HCT116 (cell line): ENCODE measurements around the gene GDI1. TPM values are rescaled to one million over a fixed set of nuclear protein-coding genes. Genes with fewer than 3 reads are reported as not detected.

Experiments
- ATAC-seq: fragments of 200-7000 bp; cut with Tn5 transposase; 2 replicates; pipeline ENCODE4 v1.9.1; 2020; ENCODE audit warnings: mild to moderate bottlenecking, moderate library complexity
- BruUV-seq: library from RNA; stranded (reverse); fragments of 400-500 nt; replicated peaks from 2 replicates; lab custom pipeline; 2021; lab: Mats Ljungman, UMichigan
- CTCF ChIA-PET: fragments of 300-600 bp; sonication (Branson Sonifier 250); formaldehyde crosslinking; loops from one replicate; lab custom pipeline; 2021; ENCODE audit warnings: antibody characterized with exemption; lab: Charles Lee
- POLR2A ChIA-PET: fragments of 300-600, 350-600 bp; sonication (Branson Sonifier 250); formaldehyde crosslinking; loops from one replicate; lab custom pipeline; 2021; ENCODE audit warnings: antibody characterized with exemption; lab: Charles Lee
- RAD21 ChIA-PET, 2 experiments: fragments of 300-600 bp; sonication (Branson Sonifier 250); formaldehyde crosslinking; loops; one replicate each; lab custom pipeline; 2023; ENCODE audit warnings: low total read pairs in 2 of 2; ENCODE audit not compliant: uncharacterized antibody in 2 of 2, unreplicated experiment in 2 of 2, low non-redundant PET in 1 of 2; lab: Charles Lee
- DNase-seq: peaks from one replicate; pipeline ENCODE4 v3.0.0-alpha.2; 2010; ENCODE audit warnings: low read depth, low spot score
- H2AFZ ChIP-seq: fragments of 200-600 bp; shearing (Covaris generic), sonication (generic); 2 replicates; pipeline ENCODE4 v1.6.1; 2017; ENCODE audit warnings: low read depth, mixed run types, mixed read lengths, antibody characterized with exemption, low read length; ENCODE audit not compliant: poor library complexity, severe bottlenecking
- H3K27ac ChIP-seq: 2 replicates; pipeline ENCODE4 v1.5.1; 2012; ENCODE audit warnings: low read depth, low read length
- H3K27me3 ChIP-seq: fragments of 200-600 bp; sonication (generic); 2 replicates; pipeline ENCODE4 v1.6.1; 2016; ENCODE audit warnings: mixed run types, low read length, mixed read lengths; ENCODE audit not compliant: insufficient read depth
- H3K36me3 ChIP-seq, 2 experiments: fragments of 200-500 bp in 1 of 2; fragments of 200-600 bp in 1 of 2; sonication (Bioruptor generic) in 1 of 2; sonication (generic) in 1 of 2; 2 replicates each; pipeline versions ENCODE4 v1.5.1 to v1.6.1; 2014 to 2016; ENCODE audit warnings: low read length in 2 of 2, inconsistent platforms in 1 of 2, mixed read lengths in 1 of 2, mixed run types in 1 of 2; ENCODE audit not compliant: insufficient read depth in 2 of 2, control insufficient read depth in 1 of 2
- H3K4me1 ChIP-seq, 2 experiments: fragments of 200-600 bp in 1 of 2; sonication (generic) in 1 of 2; 2 replicates each; pipeline versions ENCODE4 v1.5.1 to v1.6.1; 2012 to 2017; ENCODE audit warnings: low read length in 2 of 2, inconsistent platforms in 1 of 2, mild to moderate bottlenecking in 1 of 2, mixed read lengths in 1 of 2, mixed run types in 1 of 2, moderate library complexity in 1 of 2; ENCODE audit not compliant: insufficient read depth in 2 of 2, control insufficient read depth in 1 of 2
- H3K4me2 ChIP-seq: fragments of 200-600 bp; sonication (generic); 2 replicates; pipeline ENCODE4 v1.6.1; 2017; ENCODE audit warnings: mixed run types, low read length, mixed read lengths
- H3K4me3 ChIP-seq, 2 experiments: fragments of 200-600 bp in 1 of 2; sonication (generic) in 1 of 2; replicated peaks in 1 of 2; 2 replicates each; pipeline ENCODE4 v1.5.1; 2011 to 2016; ENCODE audit warnings: low read length in 2 of 2, control low read depth in 1 of 2, low read depth in 1 of 2, mild to moderate bottlenecking in 1 of 2, mixed read lengths in 1 of 2, mixed run types in 1 of 2
- H3K79me2 ChIP-seq: fragments of 200-600 bp; sonication (generic); 2 replicates; pipeline ENCODE4 v1.6.1; 2017; ENCODE audit warnings: mild to moderate bottlenecking, mixed run types, low read length, moderate library complexity, mixed read lengths; ENCODE audit not compliant: insufficient read depth
- H3K9ac ChIP-seq: fragments of 200-600 bp; sonication (generic); 2 replicates; pipeline ENCODE4 v1.6.1; 2016; ENCODE audit warnings: low read length, mixed read lengths
- H3K9me2 ChIP-seq: fragments of 200-600 bp; sonication (generic), shearing (Covaris generic); 2 replicates; pipeline ENCODE4 v1.6.1; 2017; ENCODE audit warnings: mixed run types, mild to moderate bottlenecking, moderate library complexity; ENCODE audit not compliant: insufficient read depth
- H3K9me3 ChIP-seq, 2 experiments: fragments of 200-500 bp in 1 of 2; fragments of 200-600 bp in 1 of 2; sonication (Bioruptor generic) in 1 of 2; sonication (generic) in 1 of 2; 2 replicates each; pipeline ENCODE4 v1.6.1; 2014 to 2017; ENCODE audit warnings: low read length in 2 of 2, mixed read lengths in 2 of 2, inconsistent platforms in 1 of 2, low read depth in 1 of 2, mild to moderate bottlenecking in 1 of 2, mixed run types in 1 of 2, moderate library complexity in 1 of 2; ENCODE audit not compliant: control insufficient read depth in 1 of 2, insufficient read depth in 1 of 2
- H4K20me1 ChIP-seq: fragments of 200-600 bp; sonication (generic), shearing (Covaris generic); 2 replicates; pipeline ENCODE4 v1.6.1; 2017; ENCODE audit warnings: mixed run types, mild to moderate bottlenecking, moderate library complexity; ENCODE audit not compliant: insufficient read depth
- CBX3 ChIP-seq: IDR thresholded peaks from 2 replicates; pipeline ENCODE4 v1.6.1; 2012; ENCODE audit warnings: low read depth
- EGR1 ChIP-seq: IDR thresholded peaks from 2 replicates; pipeline ENCODE4 v1.6.1; 2012; ENCODE audit warnings: low read depth
- EZH2 ChIP-seq: fragments of 200-600 bp; sonication (generic); IDR thresholded peaks from 2 replicates; pipeline ENCODE4 v1.6.1; 2017; ENCODE audit warnings: antibody characterized with exemption, mixed run types
- EZH2phosphoT487 ChIP-seq: fragments of 200-600 bp; IDR thresholded peaks from 2 replicates; pipeline ENCODE4 v1.6.1; 2018; ENCODE audit warnings: antibody characterized with exemption, borderline replicate concordance
- SP1 ChIP-seq: IDR thresholded peaks from 2 replicates; pipeline ENCODE4 v1.6.1; 2012; ENCODE audit warnings: low read depth
- YY1 ChIP-seq: IDR thresholded peaks from 2 replicates; pipeline ENCODE4 v1.6.1; 2011; ENCODE audit warnings: low read length, low read depth, moderate library complexity, mild to moderate bottlenecking; ENCODE audit not compliant: insufficient replicate concordance; ENCODE audit errors: extremely low read depth
- ZFX ChIP-seq: fragments of 450-650 bp; IDR thresholded peaks from 2 replicates; pipeline ENCODE4 v1.6.1; 2017
- intact Hi-C: fragments of 100-400 bp; cut with micrococcal nuclease; formaldehyde crosslinking; loops from 2 replicates; pipeline ENCODE4 v1.10.0; 2022
- total RNA-seq: library from RNA; stranded (reverse); gene quantifications from one replicate; pipeline ENCODE4 v1.2.1, GENCODE V29; 2021; ENCODE audit not compliant: unreplicated experiment
- TF ChIP-seq, protein P1 (sequence below): IDR thresholded peaks from 2 replicates; pipeline ENCODE4 v1.6.1; 2011; ENCODE audit warnings: mild to moderate bottlenecking, low read length, moderate library complexity; ENCODE audit not compliant: insufficient replicate concordance; ENCODE audit errors: extremely low read depth

Gene GDI1
- total RNA-seq, 1 experiment from 2014 or later: 122 TPM

DNA sequence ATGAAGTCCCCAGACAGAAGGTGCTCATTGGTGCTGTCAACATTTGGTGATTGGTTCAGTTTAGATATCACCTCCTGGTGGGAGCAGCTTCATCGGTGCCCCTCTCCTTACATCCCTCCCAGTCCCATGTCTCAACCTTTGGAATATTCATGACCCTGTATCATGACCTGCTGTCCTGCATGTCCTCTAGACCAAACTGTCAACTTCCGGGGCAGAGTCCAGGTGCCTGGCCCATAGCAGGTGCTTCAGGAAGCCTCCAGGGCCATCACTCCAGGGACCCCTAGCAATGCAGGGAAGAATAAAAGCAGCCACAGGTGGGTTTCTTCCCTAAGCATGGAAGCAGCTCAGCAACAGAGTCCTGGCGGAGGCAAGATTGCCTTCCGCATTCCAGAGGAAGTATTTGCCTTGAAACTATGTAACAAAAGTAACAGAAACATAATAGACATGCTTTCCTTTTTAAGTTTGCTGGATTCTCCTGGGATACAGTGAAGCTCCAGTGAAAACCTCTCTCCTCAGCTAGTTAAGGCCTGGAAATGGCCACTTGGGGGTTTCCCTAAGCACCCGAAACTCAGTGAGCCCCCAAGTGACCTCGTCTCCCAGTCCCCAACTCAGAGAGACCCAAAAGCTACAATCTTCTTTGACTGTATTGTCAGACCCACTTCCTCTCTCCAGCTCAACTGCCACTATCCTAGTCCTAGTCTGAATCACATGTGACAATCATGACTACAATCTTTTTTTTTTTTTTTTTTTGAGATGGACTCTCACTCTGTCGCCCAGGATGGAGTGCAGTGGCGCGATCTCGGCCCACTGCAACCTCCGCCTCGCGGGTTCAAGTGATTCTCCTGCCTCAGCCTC is 9.8 kb upstream of the GDI1 start:
- H3K27ac ChIP-seq: no peak overlapping the region
- peaks cover 7% of the 10 kb centered on the region; the same call in 1 of the 2 replicates for H3K79me2 ChIP-seq
- H3K27me3 ChIP-seq: no peaks in the 10 kb centered on the region
- H2AFZ ChIP-seq: no peak overlapping the region
- peaks cover 0 to 22% of the 10 kb centered on the region in 2 experiments; a peak in 2 of 4 replicates for H3K4me1 ChIP-seq
- H3K9me3 ChIP-seq: no peaks in the 10 kb centered on the region
- no peak overlapping the region for H3K9ac ChIP-seq
- BruUV-seq: no TSS peak
- H4K20me1 ChIP-seq: no peaks in the 10 kb centered on the region
- H3K4me2 ChIP-seq: no peak overlapping the region
- intact Hi-C loops: no loop called here
- H3K36me3 ChIP-seq: no peaks in the 10 kb centered on the region
- TF ChIP-seq CBX3 (no peak), ZFX (no peak), EZH2phosphoT487 (no peak), EGR1 (no peak), EZH2 (no peak), YY1 (no peak), SP1 (no peak)
- TF ChIP-seq, protein P1, sequence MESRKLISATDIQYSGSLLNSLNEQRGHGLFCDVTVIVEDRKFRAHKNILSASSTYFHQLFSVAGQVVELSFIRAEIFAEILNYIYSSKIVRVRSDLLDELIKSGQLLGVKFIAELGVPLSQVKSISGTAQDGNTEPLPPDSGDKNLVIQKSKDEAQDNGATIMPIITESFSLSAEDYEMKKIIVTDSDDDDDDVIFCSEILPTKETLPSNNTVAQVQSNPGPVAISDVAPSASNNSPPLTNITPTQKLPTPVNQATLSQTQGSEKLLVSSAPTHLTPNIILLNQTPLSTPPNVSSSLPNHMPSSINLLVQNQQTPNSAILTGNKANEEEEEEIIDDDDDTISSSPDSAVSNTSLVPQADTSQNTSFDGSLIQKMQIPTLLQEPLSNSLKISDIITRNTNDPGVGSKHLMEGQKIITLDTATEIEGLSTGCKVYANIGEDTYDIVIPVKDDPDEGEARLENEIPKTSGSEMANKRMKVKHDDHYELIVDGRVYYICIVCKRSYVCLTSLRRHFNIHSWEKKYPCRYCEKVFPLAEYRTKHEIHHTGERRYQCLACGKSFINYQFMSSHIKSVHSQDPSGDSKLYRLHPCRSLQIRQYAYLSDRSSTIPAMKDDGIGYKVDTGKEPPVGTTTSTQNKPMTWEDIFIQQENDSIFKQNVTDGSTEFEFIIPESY: no peak
- no peak overlapping the region for H3K4me3 ChIP-seq
- ATAC-seq: no peak
- no peaks in the 10 kb centered on the region for H3K9me2 ChIP-seq
- POLR2A ChIA-PET: interaction anchor here (0.7 kb wide), 1 partner anchor 78 kb away, joined by 4 read pairs; no protein-coding TSS in a partner anchor
- no peak for DNase-seq
- CTCF ChIA-PET: no interaction called here
- RAD21 ChIA-PET: no interaction called here
